Adrenal gland (tissue), 12 donors: ENCODE measurements around the gene PNPLA7. TPM values are rescaled to one million over a fixed set of nuclear protein-coding genes. Genes with fewer than 3 reads are reported as not detected.
A peak's percentile ranks its signal among the peaks of the same experiment; 100 is the strongest.

Experiments
- DNase-seq, 7 donors: peaks; one replicate each; pipeline ENCODE4 v3.0.0-alpha.2; 2019 to 2020
- H3K27ac ChIP-seq, 5 donors: fragments of 200-600 bp; sonication (generic) in 4 of 5; 1 replicate in 3 of 5; 2 replicates in 2 of 5; pipeline versions ENCODE4 v1.5.1 to v1.8.0; 2016 to 2020; ENCODE audit warnings: mild to moderate bottlenecking in 1 of 5
- H3K27me3 ChIP-seq: fragments of 200-600 bp; 2 replicates; pipeline ENCODE4 v1.8.0; 2021
- H3K36me3 ChIP-seq, 2 donors: fragments of 200-600 bp; replicated peaks in 1 of 2; 1 replicate in 1 of 2; 2 replicates in 1 of 2; pipeline versions ENCODE4 v1.5.1 to v1.8.0; 2018 to 2022
- H3K4me1 ChIP-seq, 2 donors: fragments of 200-600 bp; replicated peaks in 1 of 2; 1 replicate in 1 of 2; 2 replicates in 1 of 2; pipeline versions ENCODE4 v1.5.1 to v1.8.0; 2018 to 2021
- H3K4me3 ChIP-seq, 4 donors: fragments of 200-600 bp; sonication (generic) in 3 of 4; one replicate each; pipeline ENCODE4 v1.5.1; 2016 to 2018
- H3K9me3 ChIP-seq, 3 donors: fragments of 200-600 bp; sonication (generic) in 1 of 3; replicated peaks in 1 of 3; 1 replicate in 2 of 3; 2 replicates in 1 of 3; pipeline versions ENCODE4 v1.5.1 to v1.8.0; 2016 to 2021
- POLR2A ChIP-seq, 2 donors: fragments of 450-650 bp; IDR thresholded peaks; one replicate each; pipeline ENCODE4 v1.6.1; 2017; ENCODE audit warnings: antibody characterized with exemption in 2 of 2, mild to moderate bottlenecking in 2 of 2, moderate library complexity in 1 of 2
- WGBS, 4 donors: extraction: QIAGEN DNeasy Blood & Tissue Kit in 2 of 4; methylation state at CpG; one replicate each; pipeline versions ENCODE4 v1.1.5 to v1.1.7; 2013 to 2017; 5-methylcytosine and 5-hydroxymethylcytosine counted together
- intact Hi-C, 2 donors: fragments of 100-400 bp; cut with DNase I; formaldehyde crosslinking; loops; one replicate each; pipeline versions ENCODE4 v1.14.1 to v1.15.0; 2022 to 2023
- polyA plus RNA-seq, 3 donors: library from polyadenylated mRNA; stranded (reverse); fragments of 200-250 nt in 2 of 3; fragments of 350-450 nt in 1 of 3; fragmentation: Illumina TruSeq in 1 of 3; extraction: RNeasy Lipid Tissue Mini Kit (QIAGEN cat#74804) in 1 of 3; gene quantifications; one replicate each; pipeline ENCODE4 v1.2.3, GENCODE V29; 2013 to 2014
- total RNA-seq, 9 donors: library from RNA; depleted of rRNA in 4 of 9; stranded (reverse); fragments of >200 nt in 4 of 9; fragments of 120-200 nt in 1 of 9; fragmentation: NEBNext Ultra II Directional in 1 of 9; extraction: Animal tissue kit (Norgen Biotek cat#: 25700) in 1 of 9; gene quantifications; one replicate each; pipeline versions ENCODE4 v1.1.0 to v1.2.4, GENCODE V29; 2013 to 2023
- TF ChIP-seq, protein P1 (sequence below), 6 experiments: fragments of 450-650 bp in 4 of 6; fragments of 200-600 bp in 2 of 6; sonication (generic) in 1 of 6; IDR thresholded peaks; 1 replicate in 5 of 6; 2 replicates in 1 of 6; pipeline versions ENCODE4 v1.5.1 to v1.8.0; 2016 to 2021; ENCODE audit warnings: antibody characterized with exemption in 6 of 6, mild to moderate bottlenecking in 2 of 6, moderate library complexity in 1 of 6
- donor health status: healthy with polysubstance abuse.
- donor health status: Bipolar disorder and iron deficiency.
- donor health status: DM: yes; HTN: yes; CAD: no.
- donor health status: DM: no; HTN: no; CAD: no.
- donor health status: DM: no; HTN: no; CAD: no.
- donor health status: DM: yes; HTN: yes; CAD: no.

Gene PNPLA7
- total and polyA plus RNA-seq, 12 donors, result 0.44 to 64.1 (median 10.8) TPM

DNA sequence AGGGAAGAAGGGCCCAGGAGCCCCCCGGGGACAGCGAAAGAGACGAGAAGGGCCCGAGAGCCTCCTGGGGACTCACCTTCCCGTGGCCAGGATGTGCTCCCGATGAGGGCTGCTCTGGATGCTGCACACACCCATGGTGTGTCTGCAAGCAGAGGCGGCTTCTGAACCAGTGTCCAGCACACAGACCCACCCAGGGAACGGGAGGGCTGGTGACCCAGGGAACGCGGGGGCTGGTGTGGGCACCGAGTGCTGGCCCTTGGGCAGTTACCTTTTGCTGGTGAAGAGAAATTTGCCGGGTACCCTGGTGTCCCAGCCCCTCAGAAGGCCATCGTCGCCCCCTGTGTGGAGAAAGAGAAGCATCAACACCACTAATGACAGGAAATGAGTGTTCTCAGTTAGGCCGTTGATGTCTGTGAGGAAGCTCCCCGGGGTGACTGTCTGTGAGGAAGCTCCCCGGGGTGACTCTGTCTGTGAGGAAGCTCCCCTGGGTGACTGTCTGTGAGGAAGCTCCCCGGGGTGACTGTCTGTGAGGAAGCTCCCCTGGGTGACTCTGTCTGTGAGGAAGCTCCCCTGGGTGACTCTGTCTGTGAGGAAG is 14.7 kb upstream of the PNPLA7 start:
- DNase-seq, result no peak

GRCh38 chr9:137564134-137564533 is 13.9 kb upstream of the PNPLA7 start:
- whole genome bisulfite sequencing, 4 donors, result 91 to 97% (median 94%) methylated on average over 10 of the region's 10 CpGs
- Histone ChIP-seq H3K27me3 (no peaks in the 10 kb centered on the region), H3K9me3 (no peaks in the 10 kb centered on the region), H3K4me3 (no peak overlapping the region), H3K27ac (no peak overlapping the region), H3K36me3 (peaks cover 0 to 22% of the 10 kb centered on the region in 2 donors), H3K4me1 (no peaks in the 10 kb centered on the region)
- TF ChIP-seq POLR2A (IDR thresholded peaks at IDR 0.05), result no peak
- TF ChIP-seq, protein P1, sequence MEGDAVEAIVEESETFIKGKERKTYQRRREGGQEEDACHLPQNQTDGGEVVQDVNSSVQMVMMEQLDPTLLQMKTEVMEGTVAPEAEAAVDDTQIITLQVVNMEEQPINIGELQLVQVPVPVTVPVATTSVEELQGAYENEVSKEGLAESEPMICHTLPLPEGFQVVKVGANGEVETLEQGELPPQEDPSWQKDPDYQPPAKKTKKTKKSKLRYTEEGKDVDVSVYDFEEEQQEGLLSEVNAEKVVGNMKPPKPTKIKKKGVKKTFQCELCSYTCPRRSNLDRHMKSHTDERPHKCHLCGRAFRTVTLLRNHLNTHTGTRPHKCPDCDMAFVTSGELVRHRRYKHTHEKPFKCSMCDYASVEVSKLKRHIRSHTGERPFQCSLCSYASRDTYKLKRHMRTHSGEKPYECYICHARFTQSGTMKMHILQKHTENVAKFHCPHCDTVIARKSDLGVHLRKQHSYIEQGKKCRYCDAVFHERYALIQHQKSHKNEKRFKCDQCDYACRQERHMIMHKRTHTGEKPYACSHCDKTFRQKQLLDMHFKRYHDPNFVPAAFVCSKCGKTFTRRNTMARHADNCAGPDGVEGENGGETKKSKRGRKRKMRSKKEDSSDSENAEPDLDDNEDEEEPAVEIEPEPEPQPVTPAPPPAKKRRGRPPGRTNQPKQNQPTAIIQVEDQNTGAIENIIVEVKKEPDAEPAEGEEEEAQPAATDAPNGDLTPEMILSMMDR (IDR thresholded peaks at IDR 0.05), result no peak
- intact Hi-C loops, result no loop called here
- no peak for DNase-seq

More for the DNA sequence above, 14.7 kb upstream of the PNPLA7 start:
- H3K36me3 ChIP-seq, result peaks cover 0 to 22% of the 10 kb centered on the region in 2 donors
- H3K4me1 ChIP-seq, result no peaks in the 10 kb centered on the region
- intact Hi-C loops, result no loop called here
- H3K4me3 ChIP-seq, result no peak overlapping the region
- no peak overlapping the region for H3K27ac ChIP-seq
- no peaks in the 10 kb centered on the region for H3K27me3 ChIP-seq
- H3K9me3 ChIP-seq, result no peaks in the 10 kb centered on the region
- 90 to 92% (median 91%) methylated on average over 14 to 17 of the region's 18 CpGs for WGBS, 4 donors
- TF ChIP-seq, protein P1 (IDR thresholded peaks at IDR 0.05), result no peak
- TF ChIP-seq POLR2A (IDR thresholded peaks at IDR 0.05), result no peak

DNA sequence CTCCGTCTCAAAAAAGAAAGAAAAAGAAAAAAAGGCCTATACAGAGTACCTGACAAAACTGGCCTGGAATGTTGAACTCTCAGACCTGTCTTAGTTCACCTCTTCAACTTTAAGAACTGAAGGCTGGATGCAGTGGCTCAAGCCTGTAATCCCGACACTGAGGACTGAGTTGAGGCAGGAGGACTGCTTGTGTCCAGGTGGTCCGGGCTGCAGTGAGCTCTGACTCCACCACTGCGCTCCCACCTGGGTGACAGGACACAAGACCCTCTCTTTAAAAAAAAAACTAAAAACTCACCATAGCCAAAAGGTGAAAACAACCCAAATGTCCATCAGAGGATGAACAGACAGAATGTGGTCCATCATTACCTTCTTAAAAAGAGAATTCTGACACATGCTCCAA is 7.9 kb upstream of the PNPLA7 start:
- Histone ChIP-seq H3K27me3 (no peaks in the 10 kb centered on the region), H3K4me3 (no peak overlapping the region), H3K4me1 (no peaks in the 10 kb centered on the region), H3K9me3 (no peaks in the 10 kb centered on the region), H3K27ac (no peak overlapping the region), H3K36me3 (peaks cover 0 to 42% of the 10 kb centered on the region in 2 donors)
- TF ChIP-seq, protein P1 (IDR thresholded peaks at IDR 0.05), result no peak
- no peak for TF ChIP-seq POLR2A (IDR thresholded peaks at IDR 0.05)
- intact Hi-C loops, result no loop called here
- 95 to 100% (median 97%) methylated on average over 4 of the region's 4 CpGs for WGBS, 4 donors
- DNase-seq, result no peak

DNA sequence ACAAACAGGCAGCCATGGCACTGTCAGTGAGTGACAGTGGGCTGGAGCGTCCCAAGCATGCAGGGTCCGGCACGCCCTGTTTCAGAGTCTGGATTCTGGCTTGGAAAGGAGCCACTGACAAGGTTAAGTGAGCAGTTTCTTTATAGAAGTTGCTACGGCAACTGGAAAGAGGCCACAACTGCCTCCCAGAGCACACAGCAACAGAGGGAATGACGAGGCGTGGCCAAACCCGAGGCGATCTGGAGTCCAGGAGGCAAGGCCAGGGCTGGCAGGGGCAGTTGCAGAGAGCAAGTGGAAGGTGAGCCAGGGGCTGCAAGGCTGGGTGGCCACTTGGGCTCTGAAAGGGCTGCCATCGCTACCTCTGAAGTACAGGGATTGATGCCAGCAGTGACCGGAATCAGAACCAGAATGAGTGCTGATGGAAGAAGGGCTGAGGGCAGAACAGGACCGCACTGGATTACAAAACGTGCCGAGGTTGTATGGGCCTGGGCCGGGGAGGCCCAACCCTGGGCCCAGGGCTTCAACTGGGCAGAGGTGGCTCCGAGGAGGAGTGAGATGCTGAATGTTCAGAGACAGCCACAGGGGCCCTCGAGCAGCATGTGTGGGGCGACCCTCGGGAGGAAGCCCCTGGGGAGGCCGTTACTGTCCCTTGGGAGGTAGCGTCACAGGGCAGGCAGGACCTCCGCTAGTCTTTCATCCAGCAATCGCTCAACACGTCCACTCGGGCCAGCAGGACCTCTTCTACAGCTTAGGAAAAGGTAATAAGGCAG is 6.1 kb upstream of the PNPLA7 start:
- TF ChIP-seq, protein P1 (IDR thresholded peaks at IDR 0.05), result no peak
- TF ChIP-seq POLR2A (IDR thresholded peaks at IDR 0.05), result no peak
- WGBS, 4 donors, result 66 to 78% (median 75%) methylated on average over 13 to 24 of the region's 24 CpGs
- H3K4me1 ChIP-seq, result peaks cover 0 to 9% of the 10 kb centered on the region in 2 donors
- no peak overlapping the region for H3K4me3 ChIP-seq
- peak overlapping the region in 2 of 5 donors; percentile 0 to 47 for H3K27ac ChIP-seq
- peaks cover 0 to 36% of the 10 kb centered on the region in 2 donors for H3K36me3 ChIP-seq
- intact Hi-C loops, result no loop called here
- peak; percentile 50 to 85 (median 76) for DNase-seq
- no peaks in the 10 kb centered on the region for H3K9me3 ChIP-seq
- no peaks in the 10 kb centered on the region for H3K27me3 ChIP-seq
